DMS53 treated with DMSO at 0.1 percent for 48 hours (cell line): ENCODE results near the gene GRM2.

Experiments
- DNase-seq: peaks from one replicate; lab custom pipeline; 2025; ENCODE audit not compliant: unreplicated experiment; lab: John Stamatoyannopoulos, UW

The GRM2 gene

DNA sequence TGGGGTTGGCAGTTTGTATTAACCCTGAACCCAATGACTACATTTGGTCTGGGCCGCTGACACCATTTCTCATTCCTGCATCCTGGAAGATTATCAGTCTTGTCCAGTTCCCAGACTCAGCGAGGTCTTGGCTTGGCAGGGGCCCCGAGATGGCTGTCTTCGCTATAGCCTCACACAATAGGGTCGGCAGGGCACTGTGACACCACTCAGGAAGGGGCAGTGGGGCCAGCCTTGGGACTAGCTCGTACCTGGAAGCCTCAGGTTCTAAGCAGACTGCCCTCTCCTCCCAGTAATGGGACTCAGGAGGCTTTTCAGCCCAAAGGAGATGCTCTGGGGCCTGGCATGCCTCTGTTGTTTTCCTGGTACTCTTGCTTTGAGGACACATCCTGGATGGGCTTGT, 26.7 kb upstream of the GRM2 start:
- DNase-seq, result no peak

DNA sequence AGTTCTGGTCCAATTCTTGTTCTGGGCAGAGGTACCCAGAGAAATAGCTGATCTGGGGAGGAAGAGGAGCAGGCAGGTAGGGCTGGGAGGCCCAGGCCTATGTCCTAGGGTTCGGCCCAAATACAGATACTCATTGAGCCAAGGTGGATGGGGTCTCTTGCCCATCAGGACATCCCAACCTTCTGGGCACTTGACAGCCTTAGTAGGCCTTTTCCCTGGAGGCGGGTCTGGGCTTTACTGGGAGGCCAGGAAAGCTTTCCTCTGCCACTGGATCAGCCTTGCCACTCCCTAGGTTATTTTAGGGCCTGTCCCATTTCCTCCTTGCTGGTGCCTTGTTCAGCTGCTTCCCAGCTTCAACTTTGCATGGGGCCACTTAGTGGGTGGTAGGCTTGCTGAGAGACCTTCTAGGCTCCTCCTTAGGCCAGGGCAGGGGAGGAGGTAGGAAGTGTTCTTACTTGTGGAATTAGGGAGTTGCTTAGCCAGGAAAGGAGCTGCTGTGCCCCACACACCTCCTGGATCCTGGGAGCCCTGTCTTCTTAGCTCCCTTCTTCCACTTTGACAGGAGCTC, 26.1 kb upstream of the GRM2 start:
- no peak for DNase-seq

DNA sequence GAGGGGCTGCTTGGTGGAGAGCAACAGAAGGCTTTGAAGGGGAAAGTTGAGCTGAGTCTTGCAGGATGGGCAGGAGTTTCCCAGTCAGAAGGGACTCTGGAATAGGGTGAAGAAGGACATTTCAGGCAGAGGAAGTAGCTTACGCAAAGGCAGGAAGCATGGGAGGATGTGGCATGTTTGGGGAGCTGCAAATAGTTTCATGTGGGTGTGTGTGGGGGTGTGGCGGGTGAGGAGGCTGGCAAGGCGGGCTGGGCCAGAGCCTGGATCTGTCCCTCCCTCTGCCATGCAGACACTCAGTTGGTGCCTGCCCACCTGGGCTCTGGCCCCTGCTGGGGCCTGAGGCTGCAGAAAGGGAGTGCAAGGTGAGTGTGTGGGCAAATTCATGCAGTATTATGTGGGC, 25.4 kb upstream of the GRM2 start:
- DNase-seq, result no peak

DNA sequence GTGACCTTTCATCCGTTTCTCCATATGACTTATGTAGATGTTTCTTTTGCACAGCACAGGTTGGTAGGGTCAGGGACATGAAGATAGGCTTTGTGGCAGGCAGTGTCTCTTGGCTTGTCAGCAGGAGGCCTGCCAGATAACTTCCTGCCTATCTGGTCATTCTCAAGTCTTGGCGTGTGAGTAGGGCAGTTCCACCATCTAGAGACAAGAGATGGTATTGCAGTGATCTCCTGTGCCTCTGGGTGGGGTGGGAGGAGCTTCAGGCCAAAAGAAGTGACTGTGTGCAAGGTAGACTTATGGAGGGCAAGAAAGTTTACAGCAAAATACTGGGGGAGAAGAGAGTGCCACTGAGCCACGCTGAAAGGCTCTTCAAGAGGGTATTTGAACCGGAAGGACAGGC, 24.8 kb upstream of the GRM2 start:
- DNase-seq, result peak; percentile 16

DNA sequence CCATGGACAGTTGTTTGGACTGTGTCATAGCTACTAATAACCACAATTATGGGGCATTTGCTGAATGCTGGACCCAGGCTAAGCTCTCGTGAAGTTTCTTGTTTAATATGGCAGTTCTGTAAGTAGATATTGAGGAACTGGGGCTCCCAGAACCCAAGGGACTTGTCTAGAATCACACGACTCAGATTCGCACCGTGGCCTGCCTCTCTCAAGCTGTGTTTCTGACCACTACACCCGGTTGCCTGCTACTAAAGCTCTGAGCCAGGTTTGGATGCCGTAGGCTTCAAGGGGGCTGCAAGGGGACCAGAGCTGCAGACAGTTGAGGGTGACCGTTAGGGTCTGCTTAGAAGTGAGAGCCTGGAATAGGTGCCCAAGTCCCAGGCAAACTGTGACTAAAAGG, 24.3 kb upstream of the GRM2 start:
- no peak for DNase-seq

DNA sequence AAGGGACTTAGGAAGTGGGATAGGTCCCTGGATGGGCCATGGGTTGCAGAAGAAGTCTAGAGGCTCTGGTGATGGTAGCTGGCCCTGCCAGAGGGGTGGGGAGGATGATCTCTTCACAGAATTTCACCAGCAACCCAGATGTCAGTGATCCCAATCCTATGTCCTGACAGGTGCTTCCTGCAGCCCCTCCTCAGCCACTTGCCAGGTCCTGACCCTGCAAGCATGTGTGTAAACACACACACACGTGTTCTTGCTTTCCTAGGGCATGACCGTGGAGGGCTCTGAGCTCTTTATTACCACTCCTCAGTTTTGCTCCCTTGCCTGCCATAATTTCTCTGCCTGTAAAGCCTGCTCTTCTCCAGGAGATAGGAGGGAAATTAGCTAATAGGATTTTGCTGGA, 23.3 kb upstream of the GRM2 start:
- DNase-seq, result no peak

DNA sequence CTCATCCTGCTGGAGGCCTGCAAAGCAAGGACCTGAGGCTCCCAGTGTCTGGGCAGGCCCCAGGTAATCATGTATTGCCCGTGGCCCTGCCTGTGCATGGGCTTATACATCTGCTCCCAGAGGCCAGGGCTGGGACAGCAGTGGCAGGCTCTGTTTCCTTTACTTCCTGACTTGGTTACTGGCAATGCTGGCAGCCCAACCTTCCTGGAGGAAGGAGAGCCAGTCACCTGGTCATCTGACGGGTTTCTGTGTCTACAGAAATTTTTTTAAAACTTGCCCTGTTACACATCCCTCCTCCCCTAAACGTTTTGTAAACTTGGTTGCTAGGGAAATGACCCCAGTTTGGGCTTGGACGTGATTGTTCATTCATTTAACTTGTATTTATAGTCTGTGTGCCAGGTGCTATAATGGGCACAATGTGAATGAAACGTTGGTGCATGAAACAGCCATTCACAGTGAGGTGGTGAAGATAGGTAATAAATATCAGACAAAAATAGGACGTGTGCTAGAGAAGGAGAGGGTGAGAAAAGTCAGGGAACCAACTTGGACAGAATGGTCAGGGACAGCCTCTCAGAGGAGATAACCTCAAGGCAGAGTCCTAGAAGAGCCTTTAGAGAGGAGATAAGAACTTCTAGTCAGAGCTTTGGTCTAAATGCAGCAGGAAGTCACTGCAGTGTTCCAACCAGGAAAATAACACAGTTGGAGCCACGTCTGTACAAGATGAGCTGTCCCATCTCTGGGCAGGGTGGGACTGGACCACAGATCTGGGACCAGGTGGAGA, 21.7 kb upstream of the GRM2 start:
- DNase-seq, result no peak

DNA sequence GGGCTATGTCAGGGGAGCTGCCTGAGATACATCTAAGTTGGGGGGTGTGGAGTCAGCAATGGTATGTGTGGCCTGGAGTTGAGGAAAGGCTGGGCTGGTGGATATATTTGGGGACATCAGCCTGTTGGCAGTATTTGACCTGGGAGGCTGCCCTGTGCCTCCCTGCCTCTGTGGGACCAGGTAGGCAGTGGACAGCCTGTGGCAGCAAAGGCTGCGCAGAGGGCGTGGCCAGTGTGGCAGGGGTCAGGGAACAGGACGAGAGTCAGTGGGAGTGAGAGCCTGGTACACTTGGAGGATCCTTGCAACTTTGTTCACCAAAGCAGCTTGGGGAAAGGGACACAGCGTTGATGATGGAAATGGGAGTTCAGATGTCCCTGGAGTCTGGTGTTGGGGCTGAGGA, 20.8 kb upstream of the GRM2 start:
- no peak for DNase-seq

DNA sequence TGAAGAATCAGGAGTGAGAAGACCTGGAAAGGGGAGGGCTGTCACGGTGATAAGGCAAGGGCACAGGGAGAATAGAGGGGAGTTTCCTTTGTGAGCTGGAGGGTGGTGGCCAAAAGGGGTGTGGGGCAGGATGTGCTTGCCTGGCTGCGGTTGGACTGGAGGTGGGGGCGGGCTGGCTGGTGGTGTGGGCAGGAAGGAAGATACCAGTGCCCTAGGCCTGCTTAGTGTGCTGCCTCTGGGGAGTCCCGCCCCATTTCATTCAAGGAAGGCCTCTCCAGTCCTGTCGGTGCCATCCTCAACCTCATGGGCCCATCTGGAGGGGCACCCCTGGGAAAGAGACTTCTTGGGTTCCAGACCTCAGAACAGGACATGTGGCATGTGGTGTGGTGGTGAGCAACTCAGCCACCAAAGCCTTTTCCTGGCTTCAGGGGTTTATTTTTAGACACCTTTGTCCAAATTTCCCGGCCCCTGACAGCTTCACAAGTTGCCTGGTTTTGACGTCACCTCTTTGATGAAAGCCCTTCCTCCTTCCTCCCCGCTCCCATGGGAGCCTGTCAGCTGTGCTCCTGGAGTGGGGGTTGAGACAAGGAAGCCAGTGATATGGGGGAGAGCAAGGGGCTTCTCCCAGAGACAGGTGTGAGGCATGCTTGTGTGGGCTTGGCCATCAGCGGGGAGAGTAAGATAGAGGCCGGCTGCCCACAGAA, 20.2 kb upstream of the GRM2 start:
- DNase-seq, result no peak

DNA sequence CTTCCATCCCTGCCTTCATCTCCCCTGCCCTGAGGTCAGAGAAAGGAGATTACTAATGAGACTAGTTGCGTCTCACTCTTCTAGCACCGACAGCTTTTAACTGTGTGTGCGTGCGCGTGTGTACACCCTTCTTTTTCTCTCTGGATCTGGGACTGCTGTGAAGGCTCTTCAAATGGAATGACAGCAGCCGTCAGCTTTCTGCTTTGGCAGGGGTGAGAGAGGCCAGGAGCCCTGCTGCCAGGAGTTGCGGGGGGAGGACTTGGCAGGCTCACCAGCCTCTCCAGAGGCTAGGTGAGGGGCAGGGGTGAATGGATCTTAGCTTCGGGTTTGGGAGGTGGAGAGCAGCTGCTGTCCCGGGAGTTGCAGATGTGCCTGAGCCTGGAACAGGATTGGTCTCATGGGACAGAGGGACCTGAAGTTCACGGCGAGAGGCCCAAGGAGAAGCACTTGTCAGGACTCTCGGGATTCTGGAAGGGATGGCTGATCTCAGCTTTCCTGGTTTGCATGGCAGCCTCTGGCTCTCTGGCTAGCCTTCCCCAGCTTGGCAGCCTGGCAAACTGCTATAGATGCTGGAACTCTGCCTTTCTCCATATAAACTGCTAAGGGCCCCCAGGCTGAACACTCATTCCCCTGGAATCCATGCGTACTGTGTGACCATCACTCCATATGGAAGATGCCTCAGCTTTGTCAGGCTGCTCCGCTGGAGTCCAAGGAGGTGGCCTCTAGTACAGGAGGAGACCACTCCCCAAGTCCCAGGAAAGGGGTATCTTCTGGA, 19.2 kb upstream of the GRM2 start:
- no peak for DNase-seq

DNA sequence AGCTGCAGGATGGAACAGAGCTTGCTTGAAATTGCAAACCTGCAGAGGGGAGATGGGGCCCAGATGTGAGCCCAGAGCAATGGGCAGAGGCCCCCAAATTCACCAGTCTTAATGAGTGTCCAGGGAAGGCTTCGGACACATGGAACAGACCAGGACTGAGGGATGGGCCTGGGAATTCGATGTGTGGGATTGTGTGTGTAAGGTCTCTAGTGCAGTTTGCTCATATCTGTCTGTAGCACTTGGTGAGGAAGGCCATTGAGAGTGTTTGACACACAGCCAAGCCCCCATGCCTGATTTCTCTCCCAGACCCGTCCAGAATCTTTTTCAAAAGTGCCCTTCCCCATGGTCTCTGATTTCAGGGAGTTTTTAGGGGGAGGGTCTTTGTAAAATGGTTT, 18.7 kb upstream of the GRM2 start:
- DNase-seq, result no peak

DNA sequence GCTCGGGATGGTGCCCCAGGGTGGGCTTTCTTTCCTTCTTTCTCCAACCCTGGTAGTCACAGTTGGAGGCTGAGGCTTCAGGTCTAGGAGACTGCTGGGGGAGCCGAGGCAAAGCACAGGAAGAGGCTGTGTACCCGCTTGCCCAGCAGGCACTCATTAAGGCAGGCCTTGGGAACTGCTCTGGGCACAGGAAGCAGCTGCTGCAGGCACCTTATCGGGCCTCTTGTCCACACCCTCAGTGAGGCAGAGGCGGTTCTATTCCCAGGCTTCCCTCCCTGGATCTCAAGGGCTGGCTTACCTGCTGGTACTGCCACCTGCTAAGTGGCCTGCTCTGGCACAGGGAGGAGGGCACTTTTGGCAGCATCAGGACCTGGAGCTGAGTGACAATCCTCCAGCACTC, 15.8 kb upstream of the GRM2 start:
- DNase-seq, result no peak

DNA sequence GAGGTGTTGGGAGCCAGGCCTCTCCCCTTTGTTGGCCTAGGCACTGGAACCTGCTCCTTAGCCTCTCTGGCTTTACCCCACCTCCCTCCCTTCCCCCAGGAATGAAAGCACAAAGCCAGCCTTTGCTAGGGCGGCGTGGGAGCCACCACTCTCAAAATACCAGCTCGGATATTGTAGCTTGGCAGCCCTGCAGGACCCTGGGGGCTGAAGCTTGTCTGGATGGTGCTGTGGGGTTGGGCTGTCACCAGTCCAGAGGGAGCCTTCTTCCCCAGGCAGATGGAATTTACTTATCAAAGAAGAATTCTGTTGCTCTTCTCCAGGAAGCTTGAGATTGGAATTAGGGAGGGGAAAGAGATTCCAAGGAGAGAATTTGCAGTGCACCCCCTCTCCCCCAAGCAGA, 14.9 kb upstream of the GRM2 start:
- DNase-seq, result no peak

DNA sequence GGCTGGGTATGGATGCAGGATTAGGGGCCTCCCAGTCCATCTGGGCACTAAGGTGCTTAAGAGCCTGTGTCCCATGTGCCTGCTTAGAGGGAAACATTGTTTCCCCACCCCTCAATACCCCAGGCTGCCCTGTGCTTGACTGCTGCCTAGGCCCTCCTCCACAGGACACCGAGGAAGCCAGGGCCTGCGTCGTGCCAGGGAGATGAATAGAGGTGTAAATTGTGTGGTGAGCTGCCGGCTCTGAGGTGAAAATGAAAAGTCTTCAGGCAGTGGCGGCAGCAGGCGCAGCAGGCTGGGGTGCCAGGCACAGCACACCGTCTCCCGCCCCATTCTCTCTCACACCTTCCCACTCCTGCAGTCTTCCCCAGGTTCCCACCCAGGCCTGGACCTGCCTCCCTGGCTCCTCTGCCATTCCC, 13.9 kb upstream of the GRM2 start:
- no peak for DNase-seq

DNA sequence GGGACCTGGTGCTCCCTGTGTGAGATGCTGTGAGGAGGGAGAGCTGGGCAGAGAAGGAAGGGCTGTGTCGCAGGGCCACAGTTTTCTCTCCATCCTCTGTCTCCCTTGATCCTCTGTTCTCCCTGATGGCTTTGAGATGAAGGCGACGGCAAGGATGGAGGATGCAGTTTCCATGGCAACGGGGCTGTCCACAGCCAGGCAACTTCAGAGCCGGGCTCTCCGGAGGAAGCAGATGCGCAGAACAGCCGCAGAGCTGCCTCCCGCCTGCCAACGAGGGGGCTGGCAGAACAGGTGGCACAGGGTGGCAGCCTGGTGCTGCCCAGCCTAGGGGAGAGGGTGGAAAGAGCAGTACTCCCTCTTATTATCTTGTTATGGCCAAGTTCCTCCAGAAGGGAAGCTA, 9.9 kb upstream of the GRM2 start:
- DNase-seq, result no peak

DNA sequence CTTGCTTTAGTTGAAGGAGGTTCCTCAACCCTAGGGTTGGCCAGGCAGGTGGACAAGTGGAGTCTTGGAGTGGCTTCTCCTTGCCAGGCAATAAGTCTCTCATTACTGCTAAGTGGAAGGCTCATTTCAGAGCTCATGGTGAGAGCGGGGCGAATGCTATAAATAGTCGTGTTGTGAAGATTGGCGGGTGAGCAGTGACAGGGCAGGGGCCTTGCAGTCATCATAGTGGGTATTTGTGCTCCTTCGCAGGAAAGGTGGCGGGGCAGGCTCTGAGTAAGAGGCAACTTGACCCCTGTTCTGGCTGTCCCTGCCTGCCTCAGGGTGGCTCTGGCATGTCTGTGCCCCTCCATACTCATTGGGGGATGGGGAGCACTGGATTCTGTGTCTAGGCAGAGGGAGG, 8.7 kb upstream of the GRM2 start:
- DNase-seq, result no peak

DNA sequence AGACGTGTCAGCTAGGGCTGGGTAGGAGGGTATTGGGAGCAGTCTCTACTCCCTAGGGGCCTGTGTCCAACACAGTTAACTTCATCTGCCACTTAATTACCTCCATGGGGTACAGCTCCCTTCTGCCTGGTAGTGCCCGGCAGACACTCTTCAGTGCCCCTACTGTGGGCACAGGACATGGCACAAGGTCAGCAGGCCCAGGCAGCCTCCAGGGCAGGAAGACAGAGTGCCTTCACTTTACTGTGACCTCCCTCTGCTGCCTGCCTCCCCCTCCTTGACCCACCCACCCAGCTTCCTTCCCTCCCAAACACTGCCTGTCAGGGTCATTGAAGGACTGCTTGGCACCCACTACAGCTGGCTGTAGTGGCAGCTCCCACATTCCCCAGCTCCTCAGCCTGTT, 6.5 kb upstream of the GRM2 start:
- no peak for DNase-seq

DNA sequence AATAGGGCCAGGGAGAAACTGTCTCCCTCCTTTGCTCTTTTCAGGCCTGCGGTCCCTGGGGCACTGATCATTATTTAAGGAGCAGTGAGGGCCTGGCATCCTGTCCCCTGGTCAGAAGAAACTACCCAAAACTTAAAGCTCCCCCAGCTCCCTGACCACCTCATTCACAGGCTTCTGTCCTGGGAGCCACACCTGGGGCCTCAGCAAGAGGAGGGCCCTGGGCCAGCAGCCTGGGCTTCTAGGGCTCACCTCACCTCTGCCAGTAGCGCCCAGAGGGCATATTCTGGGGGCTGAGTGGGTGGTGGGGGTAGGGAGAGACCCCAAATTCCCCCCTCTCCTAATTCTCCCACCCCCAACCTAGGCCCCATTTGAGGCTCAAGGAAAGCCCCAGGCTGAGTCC, 4.7 kb upstream of the GRM2 start:
- DNase-seq, result no peak

DNA sequence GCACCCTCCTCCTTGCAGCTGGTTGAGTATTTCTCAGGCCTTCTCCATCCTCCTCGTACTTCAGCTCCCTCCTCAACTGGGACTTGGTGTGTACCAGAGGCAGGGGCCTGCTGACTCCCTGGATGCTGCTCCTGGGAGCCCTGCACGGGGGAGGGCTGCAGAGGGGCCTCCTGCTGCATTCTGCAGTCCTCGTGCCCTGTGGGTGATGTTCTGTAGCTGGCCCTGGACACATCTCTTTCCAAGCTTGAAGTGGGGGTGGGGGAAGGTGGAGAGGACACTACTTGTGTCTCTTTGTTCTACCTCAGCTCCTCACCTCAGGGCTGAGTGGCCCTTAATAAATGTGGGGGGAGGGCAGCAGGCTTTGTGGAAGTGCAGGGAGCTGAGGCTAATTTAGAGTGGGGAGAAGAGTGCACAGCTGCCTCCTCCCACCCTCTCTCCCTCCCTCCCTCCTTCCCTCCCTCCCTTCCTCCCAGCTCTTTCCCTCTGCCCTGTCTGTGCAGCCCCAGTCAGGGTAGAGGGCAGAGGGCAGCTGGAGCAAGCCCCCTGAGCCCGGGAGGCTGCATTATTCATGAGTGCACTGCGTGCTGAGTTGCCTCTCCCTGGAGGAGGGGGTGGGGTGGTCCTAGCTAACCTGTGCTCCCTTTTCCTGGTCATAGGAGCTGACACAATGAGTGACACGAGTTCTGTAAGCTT, 3.7 kb upstream of the GRM2 start:
- no peak for DNase-seq

DNA sequence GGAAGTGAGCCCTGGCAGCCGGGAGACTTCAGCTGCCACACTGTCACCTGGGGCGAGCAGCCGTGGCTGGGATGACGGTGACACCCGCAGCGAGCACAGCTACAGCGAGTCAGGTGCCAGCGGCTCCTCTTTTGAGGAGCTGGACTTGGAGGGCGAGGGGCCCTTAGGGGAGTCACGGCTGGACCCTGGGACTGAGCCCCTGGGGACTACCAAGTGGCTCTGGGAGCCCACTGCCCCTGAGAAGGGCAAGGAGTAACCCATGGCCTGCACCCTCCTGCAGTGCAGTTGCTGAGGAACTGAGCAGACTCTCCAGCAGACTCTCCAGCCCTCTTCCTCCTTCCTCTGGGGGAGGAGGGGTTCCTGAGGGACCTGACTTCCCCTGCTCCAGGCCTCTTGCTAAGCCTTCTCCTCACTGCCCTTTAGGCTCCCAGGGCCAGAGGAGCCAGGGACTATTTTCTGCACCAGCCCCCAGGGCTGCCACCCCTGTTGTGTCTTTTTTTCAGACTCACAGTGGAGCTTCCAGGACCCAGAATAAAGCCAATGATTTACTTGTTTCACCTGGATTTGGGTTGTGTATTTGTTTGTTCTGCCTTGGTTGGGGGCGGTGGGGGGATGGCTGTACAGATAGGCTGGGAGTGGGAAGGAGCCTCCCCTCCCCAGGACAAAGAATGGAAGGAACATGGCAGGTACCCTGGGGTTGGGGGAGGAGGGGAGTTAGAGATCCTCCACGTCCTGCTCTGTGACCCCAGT, 2.9 kb upstream of the GRM2 start:
- no peak for DNase-seq
